Hematopoietic multipotent progenitor cell (in vitro differentiated cells): Measurements from ENCODE around the gene AGK. TPM values are rescaled to one million over a fixed set of nuclear protein-coding genes. Genes with fewer than 3 reads are reported as not detected.

Source experiments
- DNase-seq, 3 donors: peaks; one replicate each; pipeline ENCODE4 v3.0.0-alpha.2; 2011 to 2015; ENCODE audit warnings: low read depth in 2 of 3, low spot score in 2 of 3
- total RNA-seq: library from RNA; depleted of rRNA; stranded (reverse); fragments of >200 nt; gene quantifications from one replicate; pipeline ENCODE4 v1.2.3, GENCODE V29; 2012

Gene AGK
- total RNA-seq, 1 donor = 19.7 TPM

DNA sequence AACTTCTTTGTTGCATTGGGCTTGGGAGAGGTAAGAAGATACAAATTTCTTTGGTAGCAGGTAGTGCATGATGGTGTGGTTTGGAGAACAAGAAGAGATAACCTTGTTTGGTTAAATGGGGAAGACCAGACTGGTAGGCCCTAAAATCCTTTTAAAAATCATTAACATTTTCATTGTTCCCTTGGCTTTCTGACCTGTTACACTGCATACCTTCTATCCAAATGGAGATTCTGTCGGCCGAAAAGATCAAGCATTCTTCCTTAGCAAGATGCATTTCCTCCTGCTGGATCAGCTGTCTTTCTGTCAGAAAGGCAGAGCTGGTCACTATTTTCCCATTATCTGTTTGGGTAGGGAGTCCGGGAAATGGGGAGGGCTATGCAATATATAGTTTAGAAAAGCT, 33.7 kb downstream of the AGK start:
- no peak for DNase-seq

DNA sequence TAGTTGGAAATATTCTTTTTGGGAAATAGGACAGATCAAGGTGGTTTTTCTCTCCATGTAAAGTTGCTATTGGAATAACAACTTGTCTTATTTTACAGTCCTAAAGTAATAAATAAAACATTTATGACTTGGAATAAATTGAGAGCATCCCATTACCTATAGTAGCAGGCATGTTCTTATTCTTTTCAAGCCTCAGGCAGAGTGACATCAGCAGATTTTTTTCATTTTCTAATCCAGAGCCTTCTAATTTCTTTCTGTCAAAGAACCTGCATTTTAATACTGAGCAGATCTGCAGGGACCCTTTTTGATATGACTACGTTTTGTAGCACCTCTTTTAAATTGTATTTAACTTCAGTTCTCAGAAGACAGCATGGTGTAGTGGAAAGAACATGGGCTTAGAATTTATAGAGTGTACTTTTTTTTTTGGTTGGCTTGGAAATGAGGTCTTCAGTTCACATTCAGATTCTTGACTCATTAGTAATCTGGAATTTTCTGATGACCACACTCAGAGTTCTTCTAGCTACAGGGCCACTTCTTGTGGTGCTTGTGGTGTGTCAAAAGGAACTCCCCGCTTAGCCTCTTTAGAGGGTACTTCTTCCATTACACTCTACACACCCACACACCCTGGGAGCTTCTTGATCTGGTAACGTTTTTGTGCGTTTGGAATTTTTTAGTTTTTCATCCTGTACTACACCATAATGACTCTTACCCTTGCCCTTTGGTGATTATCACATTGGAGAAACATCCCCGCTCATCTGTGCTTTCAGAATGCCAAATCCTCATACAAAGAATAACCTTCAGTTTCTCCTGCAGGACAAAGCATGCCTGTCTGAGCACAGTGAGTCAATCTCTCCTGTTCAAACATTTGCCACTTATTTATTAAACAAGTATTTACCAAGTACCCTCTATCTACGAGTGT, 34.6 kb downstream of the AGK start:
- no peak for DNase-seq

DNA sequence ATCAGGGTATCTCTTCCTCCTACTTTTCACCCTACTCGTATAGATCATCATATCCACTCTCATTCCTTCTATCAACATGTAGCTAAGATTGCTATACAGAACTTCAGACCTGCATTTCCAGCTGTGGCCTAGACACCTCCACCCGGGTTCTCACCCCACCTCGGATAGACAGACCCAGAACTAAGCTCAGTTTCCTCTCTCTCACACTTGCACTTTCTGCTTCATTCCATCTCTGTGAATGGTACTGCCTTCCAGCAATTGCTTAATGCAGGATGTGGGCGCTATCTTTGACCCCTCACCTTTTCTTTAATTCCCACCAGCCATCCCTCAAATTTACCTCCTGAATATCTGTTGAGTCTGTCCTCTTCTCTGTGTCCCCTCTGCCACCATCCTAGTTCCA, 35.7 kb downstream of the AGK start:
- DNase-seq = no peak

DNA sequence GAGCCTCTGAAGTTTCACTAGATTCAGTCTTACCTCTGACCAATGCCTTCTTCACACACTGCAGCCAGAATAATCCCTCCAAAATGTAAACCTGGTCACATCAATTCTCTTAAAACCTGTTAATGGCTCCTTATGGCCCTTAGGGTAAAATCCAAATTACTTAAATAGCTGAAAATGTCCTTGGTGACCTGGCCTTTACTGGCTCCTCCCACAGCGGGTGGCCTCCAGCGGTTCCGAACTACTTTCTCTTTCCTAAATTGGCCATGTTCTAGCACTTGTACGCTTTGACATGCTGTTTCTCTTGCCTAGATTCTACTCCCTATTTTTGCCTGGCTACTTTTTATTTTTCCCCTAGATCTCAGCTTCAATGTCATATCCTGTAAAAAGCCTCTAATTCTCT, 36.1 kb downstream of the AGK start:
- DNase-seq = no peak

DNA sequence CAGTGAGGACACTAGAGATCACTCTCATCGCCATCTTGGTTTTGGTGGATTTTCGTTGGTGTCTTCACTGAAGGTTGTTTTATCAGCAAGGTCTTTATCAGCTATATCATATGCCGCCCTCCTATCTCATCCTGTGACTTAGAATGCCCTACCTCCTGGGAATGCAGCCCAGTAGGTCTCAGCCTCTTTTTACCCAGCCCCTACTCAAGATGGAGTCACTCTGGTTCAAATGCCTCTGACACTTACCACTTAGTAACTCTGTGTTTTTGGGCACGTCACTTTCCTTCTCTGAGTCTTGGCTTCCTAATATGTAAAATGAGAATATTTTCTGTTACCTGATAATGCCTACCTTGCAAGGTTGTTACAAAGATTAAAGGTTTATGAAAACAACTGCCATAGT, 37.7 kb downstream of the AGK start:
- no peak for DNase-seq

DNA sequence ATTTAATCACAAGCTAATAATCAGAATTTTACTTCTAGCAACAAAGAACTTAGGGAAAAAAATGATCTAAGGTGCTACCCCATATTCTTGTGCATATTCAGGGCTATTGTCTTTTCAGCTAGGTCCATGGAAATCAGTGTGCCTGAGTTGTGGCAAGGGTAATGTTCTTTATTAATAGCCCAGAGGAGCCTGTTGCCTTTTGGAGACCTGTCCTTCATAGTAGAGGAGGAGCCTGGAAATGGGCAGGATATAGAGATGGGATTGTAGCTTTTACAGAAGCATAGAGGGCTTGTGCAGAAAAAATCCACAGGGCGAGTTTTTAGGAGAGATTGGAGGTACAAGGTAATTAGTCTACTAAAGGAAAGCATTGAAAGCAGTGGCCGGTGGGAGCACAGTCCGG, 38.9 kb downstream of the AGK start:
- no peak for DNase-seq

DNA sequence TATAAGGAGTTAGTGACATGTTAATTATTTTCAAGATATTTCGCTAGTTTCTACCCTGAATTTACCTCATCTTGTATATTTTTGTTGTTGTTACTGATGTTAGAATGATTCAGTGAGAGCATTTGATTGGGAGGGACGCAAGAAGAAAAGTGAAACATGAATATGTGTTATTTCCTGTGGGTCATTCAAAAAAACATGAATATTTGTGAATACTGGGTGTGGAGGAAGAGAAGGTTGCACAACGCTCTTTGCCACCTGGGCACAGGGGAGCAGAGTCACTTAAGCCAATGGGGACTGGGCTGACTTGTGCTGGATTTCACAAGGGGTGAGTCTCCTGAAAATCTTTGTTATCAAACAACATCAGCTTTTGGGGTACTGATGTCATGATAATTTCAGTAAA, 39.5 kb downstream of the AGK start:
- no peak for DNase-seq

DNA sequence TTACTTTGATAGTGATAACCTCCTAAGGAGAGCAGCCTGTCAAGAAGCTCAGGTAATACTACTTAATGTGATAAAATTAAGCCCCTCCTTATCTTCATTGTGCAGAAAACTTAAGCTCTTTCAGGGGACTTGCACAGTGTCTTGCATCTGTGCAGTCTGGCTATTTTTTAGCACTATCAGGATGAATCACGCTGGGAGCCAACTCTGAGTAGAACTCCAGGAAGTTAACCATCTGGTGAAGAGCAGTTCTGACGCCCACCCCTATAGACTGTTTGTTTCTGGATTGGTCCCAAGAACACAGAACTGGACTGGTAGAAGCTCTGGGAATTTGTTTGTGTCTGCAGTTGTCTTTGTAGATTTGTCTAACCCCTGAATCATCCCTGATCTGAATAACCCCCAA, 41.9 kb downstream of the AGK start:
- DNase-seq = no peak

DNA sequence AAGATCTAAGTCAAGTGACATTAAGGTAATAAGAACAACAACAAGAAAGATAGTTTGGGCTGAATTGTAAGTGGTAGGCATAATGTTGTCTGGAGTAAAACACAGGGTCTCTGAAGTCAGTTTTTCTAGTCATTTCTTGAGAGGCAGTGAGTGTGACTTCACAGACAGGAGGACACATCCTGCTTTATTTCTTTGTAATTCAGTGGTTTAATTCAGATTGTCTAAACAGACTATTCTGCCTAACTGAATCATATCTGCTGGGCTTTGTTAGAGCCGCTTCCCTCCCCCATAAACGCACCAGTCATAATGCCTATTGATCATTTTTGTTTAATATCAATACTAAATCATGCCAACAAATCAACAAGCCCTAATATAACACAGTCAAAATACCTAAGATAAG, 46.8 kb downstream of the AGK start:
- no peak for DNase-seq

DNA sequence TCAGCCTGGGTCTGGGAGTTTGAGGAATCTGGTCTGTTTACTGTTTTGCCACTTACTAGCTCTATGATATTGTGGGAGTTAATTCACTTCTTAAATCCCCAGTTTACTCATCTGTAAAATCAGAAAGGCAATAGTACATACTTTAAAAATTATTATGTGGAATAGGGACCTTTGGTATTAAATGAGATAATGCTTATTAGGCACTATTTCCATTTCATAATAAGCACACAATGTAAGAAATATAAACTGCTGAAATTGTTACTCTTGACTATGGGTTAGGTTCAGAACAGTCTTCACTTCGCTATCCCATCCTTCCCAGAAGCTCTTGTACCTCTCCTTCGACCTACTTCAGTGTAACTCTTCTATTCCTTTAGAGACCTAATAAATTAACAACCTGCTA, 47.2 kb downstream of the AGK start:
- no peak for DNase-seq

DNA sequence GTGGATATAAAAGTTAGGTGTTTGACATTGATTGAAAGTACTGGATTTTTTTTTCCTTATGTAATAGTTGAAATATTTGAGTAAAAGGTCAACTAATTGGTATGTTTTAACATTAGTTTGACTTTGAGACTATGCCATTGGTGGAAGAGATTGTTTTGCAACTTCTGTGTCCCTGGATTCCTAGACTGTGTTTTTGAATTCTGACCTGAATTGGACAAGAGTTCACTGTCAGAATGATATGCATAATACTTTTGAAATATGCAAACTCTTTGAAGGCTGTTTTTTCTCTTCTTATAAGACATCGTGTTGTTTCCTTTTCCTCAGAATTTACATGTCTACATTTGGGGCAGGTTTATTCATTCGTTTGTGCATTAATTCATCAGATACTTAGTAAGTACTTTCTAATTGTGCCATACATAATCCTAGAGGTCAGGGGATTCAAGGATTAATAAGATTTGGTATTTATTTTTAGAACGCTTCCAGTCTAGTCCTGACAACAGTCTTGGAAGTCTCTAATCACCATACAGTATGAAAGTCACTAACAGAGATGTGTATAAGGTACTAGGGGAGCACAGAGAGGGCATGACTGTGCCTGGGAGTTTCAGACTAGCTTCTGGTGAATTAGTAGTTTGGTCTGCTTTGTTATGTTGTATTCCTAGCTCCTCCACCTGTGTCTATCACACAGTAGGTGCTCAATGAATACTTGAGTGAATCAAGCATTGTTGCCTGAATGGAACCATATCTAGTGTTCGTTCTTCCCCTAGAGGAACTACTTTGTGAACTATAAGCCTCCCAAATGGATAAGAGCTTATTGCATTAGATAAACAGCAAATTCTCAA, 49.2 kb downstream of the AGK start:
- DNase-seq = no peak

DNA sequence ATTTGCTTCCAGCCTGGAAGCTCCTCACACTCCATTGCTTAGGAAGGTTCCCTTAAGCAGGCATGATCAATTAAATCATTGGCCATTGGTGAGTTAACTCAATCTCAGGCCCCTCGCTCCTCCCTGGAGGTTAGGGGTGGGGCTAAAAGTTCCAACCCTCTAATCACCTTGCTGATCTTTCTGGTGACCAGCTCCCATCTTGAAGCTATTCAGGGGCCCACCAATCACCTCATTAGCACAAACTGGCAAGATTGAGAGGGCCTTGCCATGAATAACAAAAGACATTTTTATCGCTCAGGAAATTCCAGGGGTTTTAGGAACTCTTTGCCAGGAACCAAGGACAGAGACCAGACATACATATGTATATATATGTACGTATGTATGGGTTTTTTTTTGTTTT, 58.4 kb downstream of the AGK start:
- DNase-seq = no peak

DNA sequence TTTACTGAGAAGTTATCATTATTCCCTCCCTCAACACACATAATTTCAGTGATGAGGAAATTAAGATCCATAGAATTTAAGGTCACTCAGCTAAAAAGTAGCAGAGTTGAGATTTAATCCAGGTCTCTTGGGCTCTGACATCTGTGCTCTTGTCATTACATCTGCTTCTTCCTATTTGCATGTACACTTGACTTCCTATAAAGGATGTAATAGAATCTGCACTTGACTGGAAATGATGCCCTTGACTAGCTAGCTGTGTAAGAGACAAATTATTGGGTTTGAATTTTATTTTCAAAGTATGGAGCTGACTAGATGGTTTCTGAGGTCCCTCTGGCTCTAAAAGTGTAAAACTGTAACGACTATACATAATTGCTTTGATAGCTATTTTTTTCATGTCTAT, 59.5 kb downstream of the AGK start:
- no peak for DNase-seq

DNA sequence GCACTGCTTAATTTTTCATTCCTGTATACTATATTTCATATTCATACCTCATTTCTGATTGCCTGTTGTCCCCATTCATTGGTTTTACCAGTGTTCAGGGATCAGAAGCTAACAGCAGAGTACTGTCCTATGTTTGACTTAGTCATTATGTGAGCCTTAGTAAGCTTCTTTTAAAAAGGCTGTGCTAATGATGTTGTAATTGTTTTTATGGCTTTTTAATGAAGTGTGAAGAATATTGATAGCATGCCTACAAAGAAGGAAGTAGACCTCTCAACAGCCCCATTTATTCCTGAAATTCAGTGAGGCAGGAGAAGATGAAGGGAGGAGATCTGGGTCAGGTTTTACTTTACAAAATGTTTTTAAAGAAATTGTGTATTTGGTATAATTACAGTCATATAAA, 61.7 kb downstream of the AGK start:
- no peak for DNase-seq

DNA sequence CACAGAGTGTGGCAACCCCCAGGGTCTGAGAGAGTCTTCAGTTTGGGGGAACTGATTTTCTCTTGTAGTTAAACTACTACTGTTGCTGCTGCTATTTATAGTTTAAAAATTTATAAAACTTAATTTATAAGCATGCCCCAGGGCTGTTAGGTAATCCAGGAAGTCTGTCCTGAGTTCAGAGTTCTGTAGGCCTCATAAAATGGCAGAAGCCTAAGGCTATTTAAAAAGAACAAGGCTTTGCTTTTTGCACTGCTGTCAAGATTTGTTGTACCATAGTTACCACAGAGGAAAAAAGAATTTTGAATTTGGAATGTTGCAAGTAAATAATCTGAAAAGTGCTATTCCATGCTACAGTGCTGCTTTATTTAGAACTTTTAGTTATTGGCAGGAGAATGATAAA, 66.1 kb downstream of the AGK start:
- no peak for DNase-seq

DNA sequence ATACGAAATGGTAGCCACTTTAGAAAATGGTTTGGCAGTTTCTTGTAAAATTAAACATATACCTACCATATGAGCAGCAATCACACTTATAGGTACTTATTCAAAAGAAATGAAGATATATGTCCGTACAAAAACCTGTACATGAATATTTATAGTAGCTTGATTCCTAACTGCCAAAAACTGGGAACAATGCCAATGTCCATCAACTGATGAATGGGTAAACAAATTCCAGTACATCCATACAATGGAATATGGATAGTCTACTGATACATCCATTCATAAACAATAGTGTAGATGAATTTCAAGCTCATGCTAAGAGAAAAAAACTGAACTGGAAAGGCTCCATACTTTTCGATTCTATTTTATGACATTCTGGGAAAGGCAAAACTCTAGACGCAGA, 68.5 kb downstream of the AGK start:
- no peak for DNase-seq

DNA sequence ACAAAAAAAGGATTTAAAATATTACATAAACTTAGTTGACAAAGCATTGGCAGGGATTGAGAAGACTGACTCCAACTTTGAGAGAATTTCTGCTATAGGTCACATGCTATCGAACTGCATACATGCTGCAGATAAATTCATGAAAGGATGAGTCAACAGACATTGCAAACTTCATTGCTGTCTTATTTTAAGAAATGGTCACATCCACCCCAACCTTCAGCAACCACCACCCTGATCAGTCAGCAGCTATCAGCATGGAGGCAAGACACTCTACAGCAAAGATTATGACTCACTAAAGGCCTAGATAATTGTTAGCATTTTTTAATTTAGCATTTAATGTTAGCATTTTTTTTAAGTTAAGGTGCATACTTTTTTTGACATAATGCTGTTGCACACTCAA, 73.6 kb downstream of the AGK start:
- DNase-seq = no peak

DNA sequence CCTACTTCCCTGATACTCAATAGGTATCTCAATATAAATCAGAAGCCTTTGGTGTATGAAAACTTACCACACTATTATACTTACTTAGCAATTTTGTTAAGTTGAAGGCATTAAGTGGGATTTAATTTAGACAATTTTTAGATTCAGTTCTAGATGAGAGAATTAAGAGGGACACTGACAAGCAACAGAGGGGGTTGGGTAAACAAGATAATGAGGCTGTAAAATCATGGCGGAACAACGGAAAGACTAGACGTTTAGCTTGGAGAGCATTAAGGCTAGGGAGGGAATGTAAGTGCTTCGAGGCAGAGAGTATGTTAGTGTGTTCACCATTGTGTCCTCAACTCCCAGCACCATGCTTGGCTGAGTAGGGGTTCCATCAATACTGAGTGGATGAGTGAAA, 79.4 kb downstream of the AGK start:
- DNase-seq = no peak

DNA sequence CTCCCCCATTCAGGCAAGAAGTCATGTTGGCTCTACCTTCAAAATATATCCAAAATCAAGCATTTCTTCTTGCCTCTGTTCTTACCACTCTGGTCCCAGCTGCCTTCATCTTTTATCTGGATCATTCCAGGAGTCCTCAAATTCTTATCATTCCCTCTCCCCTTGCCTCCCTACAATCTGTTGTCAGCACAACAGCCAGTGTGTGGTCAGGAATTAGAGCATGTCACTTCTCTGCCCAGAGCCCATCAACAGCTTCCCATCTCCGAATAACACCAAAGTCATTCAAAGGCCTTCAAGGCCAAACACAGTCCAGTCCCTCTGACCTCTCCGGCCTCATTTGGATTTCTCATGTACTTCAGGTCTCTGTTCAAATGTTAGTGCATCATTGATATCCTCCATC, 80.3 kb downstream of the AGK start:
- DNase-seq = no peak

DNA sequence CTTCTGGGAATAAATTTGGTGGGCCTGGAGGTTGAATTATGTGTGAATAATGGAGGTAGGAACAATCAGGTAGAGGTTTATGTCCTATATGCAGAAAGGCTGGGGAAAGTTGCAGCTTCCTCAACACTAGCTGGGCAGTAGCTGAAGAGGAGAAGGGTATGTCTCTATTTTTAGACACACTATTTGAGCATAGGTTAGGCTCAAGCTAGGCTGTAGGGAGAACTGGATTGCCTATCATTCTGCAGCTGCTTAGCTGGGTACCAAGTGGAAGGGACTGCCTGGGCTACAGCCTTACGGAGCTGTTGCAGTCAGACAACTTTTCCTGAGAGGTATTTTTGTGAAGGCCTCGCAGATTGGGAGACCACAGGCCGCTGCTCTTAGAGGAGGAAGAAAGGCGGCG, 82.9 kb downstream of the AGK start:
- no peak for DNase-seq

DNA sequence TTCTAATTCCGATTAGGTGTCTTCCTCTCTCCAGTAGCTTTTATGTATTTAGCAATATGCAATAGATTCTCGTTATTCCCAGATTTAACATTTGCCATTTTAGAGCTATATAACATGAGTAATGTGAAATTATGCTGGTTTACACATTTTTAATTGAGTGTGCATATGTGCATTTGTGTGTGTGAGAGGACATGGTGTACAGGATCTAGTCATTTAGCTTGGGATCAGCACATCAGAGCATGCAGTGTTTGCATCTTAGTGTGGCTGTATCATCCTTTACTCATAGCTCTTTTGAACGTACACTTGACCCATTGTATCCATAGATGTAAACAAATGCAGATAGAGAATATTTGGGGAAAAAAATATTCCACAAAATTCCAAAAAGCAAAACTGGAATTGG, 84.8 kb downstream of the AGK start:
- DNase-seq = no peak

DNA sequence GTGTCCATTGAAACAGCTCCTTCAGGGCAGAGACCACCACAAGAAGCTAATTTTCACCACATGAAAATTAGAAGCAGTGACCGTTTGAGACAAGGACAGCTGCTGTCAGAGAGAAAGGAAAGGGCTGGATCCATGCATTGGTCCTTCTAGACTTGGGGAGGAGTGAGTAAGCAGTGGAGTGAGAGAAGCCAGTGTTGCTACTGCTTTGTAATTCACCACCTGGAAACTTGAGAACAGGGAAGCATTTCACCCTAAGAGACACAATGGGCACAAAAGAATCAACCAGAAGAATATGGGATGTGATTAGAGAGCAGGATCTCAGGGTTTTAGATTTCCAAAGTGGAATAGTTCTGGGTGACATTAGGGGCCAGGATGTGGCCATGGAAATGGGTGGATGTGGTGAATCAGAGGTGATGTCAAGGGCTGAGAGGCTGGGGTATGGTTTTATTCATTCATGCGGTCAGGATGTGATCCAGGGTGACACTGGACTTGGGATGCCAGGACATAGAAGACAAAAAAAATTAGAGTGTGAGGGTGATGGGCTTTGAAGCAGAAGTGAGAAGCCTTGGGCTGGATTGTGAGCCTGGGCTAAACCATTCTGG, 89.1 kb downstream of the AGK start:
- no peak for DNase-seq
